ENCODE data around the gene NUTF2. TPM values are rescaled to one million over a fixed set of nuclear protein-coding genes. Genes with fewer than 3 reads are reported as not detected.

NUTF2 gene
- polyA plus RNA-seq, 1 experiment: 151 TPM

DNA sequence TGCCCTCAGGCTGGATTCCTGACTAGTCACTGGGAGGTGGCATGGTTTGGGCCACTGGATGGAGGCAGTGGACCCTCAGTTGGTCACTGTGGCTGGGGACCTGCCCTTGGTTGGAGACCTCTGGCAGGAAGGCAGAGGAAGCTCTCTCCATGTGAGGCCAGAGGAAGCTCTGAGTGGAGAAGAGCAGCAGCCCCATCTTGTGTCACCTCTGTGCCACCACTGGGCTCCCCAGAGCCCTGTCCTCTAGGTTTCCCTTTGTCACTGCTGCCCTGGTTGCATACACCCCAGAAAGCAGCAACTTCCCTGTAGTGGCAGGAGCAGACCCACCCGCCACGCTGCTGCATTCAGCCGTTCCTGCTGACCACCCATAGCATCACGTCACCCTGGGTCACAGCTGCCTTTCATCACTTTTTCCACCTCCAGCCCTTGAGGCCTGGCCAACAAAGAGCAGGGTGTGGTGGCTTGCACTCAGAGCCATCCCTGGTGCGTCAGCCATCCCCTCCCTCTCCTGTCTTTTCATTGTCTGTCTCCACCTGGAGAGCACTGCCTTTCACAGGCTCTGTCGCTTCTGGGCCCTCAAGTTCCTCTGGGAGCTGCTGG lies 73.0 kb downstream of the NUTF2 start:
- ChIA-PET CTCF (interaction anchor here (1.2 kb wide), 1 partner anchor 36 kb away, joined by 3 read pairs; the partner anchor contains the start of gene NRN1L), POLR2A (no interaction called here)
- Histone ChIP-seq H3K4me3 (ENCODE audit: low read depth, low read length) (no peak overlapping the region), H3K27me3 (ENCODE audit: control insufficient read depth, insufficient read depth, low read length) (no peaks in the 10 kb centered on the region), H3K9me3 (ENCODE audit: control insufficient read depth, insufficient read depth, low read length) (no peaks in the 10 kb centered on the region), H3K27ac (ENCODE audit: low read depth, low read length) (no peak overlapping the region)
- TF ChIP-seq, protein P1, sequence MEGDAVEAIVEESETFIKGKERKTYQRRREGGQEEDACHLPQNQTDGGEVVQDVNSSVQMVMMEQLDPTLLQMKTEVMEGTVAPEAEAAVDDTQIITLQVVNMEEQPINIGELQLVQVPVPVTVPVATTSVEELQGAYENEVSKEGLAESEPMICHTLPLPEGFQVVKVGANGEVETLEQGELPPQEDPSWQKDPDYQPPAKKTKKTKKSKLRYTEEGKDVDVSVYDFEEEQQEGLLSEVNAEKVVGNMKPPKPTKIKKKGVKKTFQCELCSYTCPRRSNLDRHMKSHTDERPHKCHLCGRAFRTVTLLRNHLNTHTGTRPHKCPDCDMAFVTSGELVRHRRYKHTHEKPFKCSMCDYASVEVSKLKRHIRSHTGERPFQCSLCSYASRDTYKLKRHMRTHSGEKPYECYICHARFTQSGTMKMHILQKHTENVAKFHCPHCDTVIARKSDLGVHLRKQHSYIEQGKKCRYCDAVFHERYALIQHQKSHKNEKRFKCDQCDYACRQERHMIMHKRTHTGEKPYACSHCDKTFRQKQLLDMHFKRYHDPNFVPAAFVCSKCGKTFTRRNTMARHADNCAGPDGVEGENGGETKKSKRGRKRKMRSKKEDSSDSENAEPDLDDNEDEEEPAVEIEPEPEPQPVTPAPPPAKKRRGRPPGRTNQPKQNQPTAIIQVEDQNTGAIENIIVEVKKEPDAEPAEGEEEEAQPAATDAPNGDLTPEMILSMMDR (IDR thresholded peaks at IDR 0.05; ENCODE audit: low read depth, low read length): no peak
- no peak for DNase-seq (ENCODE audit: low read depth, low spot score)

Small RNA genes within 50 kb of the gene (small RNA-seq; reads per million reads assigned to genes)
- not detected for gene AC040162.2 (ENCODE audit: insufficient read length, low read depth)
- gene NRN1L (ENCODE audit: insufficient read length, low read depth): not detected

Other genes starting within 250 kb of the NUTF2 start
- 0.09 and 0.11 TPM in 2 replicates for gene CARMIL2, start 201.8 kb upstream of the NUTF2 start, polyA plus RNA-seq (2011; rRNA removed)
- 11.4 and 16.5 TPM in 2 replicates for gene ACD, start 186.7 kb upstream of the NUTF2 start, polyA plus RNA-seq (2011; rRNA removed)
- 0.42 and 0.53 TPM in 2 replicates for gene PARD6A, start 186.0 kb upstream of the NUTF2 start, polyA plus RNA-seq (2011; rRNA removed)
- 3.6 and 4.2 TPM in 2 replicates for gene ENKD1, start 180.2 kb upstream of the NUTF2 start, polyA plus RNA-seq (2011; rRNA removed)
- 0.55 and 0.56 TPM in 2 replicates for gene C16orf86, start 180.1 kb upstream of the NUTF2 start, polyA plus RNA-seq (2011; rRNA removed)
- gene GFOD2, start 127.6 kb upstream of the NUTF2 start, polyA plus RNA-seq (2011; rRNA removed): 11.1 and 11.8 TPM in 2 replicates
- 11.3 and 11.7 TPM in 2 replicates for gene RANBP10, start 40.4 kb upstream of the NUTF2 start, polyA plus RNA-seq (2011; rRNA removed)
- gene TSNAXIP1, start 40.0 kb upstream of the NUTF2 start, polyA plus RNA-seq (2011; rRNA removed): 0.92 and 1.1 TPM in 2 replicates
- gene THAP11, start 4.6 kb upstream of the NUTF2 start, polyA plus RNA-seq (2011; rRNA removed): 22.3 and 22.8 TPM in 2 replicates
- gene CENPT, start 760 bp downstream of the NUTF2 start, polyA plus RNA-seq (2011; rRNA removed): 17.9 and 21.7 TPM in 2 replicates
- gene EDC4, start 26.1 kb downstream of the NUTF2 start, polyA plus RNA-seq (2011; rRNA removed): 18.7 and 31.6 TPM in 2 replicates
- 0.21 TPM in 1 of 2 replicates, not detected in the other for gene NRN1L, start 38.0 kb downstream of the NUTF2 start, polyA plus RNA-seq (2011; rRNA removed)
- 18.2 and 26.6 TPM in 2 replicates for gene PSKH1, start 46.3 kb downstream of the NUTF2 start, polyA plus RNA-seq (2011; rRNA removed)
- gene CTRL, start 84.9 kb downstream of the NUTF2 start, polyA plus RNA-seq (2011; rRNA removed): 0.14 and 0.29 TPM in 2 replicates
- 18.1 and 29.1 TPM in 2 replicates for gene PSMB10, start 89.9 kb downstream of the NUTF2 start, polyA plus RNA-seq (2011; rRNA removed)
- 5.2 and 7.9 TPM in 2 replicates for gene LCAT, start 97.2 kb downstream of the NUTF2 start, polyA plus RNA-seq (2011; rRNA removed)
- gene SLC12A4, start 121.7 kb downstream of the NUTF2 start, polyA plus RNA-seq (2011; rRNA removed): 48.1 and 63.0 TPM in 2 replicates
- not detected in 2 replicates for gene DPEP3, start 133.6 kb downstream of the NUTF2 start, polyA plus RNA-seq (2011; rRNA removed)
- not detected in 2 replicates for gene DPEP2, start 152.6 kb downstream of the NUTF2 start, polyA plus RNA-seq (2011; rRNA removed)
- gene DPEP2NB, start 169.0 kb downstream of the NUTF2 start, polyA plus RNA-seq (2011; rRNA removed): not detected in 2 replicates
- gene DDX28, start 176.3 kb downstream of the NUTF2 start, polyA plus RNA-seq (2011; rRNA removed): 7.6 and 8.1 TPM in 2 replicates
- 13.7 and 14.1 TPM in 2 replicates for gene DUS2, start 176.4 kb downstream of the NUTF2 start, polyA plus RNA-seq (2011; rRNA removed)
- 13.8 and 16.7 TPM in 2 replicates for gene NFATC3, start 238.4 kb downstream of the NUTF2 start, polyA plus RNA-seq (2011; rRNA removed)